ENCODE measurements around the gene CSNK1A1.

DNA sequence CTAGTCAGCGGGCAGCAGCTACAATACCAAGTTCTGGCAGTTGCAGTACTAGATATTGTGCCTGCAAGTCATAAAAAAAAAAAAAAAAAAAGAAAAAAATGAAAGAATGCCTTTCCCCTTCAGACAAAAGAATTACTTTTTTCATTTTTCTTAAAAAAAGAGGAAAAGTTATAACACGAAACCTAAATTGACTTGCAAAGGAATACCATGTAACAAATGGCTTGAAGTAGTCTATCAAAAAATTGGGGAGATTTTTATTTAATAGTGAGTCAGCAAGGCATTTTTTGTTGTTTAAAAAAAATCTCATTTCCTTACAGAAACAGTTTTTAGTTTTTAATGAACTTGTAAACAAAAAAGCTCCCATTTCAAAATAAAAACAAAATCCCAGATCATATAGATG, 55.6 kb downstream of the CSNK1A1 start:
- TF ChIP-seq, protein P1, sequence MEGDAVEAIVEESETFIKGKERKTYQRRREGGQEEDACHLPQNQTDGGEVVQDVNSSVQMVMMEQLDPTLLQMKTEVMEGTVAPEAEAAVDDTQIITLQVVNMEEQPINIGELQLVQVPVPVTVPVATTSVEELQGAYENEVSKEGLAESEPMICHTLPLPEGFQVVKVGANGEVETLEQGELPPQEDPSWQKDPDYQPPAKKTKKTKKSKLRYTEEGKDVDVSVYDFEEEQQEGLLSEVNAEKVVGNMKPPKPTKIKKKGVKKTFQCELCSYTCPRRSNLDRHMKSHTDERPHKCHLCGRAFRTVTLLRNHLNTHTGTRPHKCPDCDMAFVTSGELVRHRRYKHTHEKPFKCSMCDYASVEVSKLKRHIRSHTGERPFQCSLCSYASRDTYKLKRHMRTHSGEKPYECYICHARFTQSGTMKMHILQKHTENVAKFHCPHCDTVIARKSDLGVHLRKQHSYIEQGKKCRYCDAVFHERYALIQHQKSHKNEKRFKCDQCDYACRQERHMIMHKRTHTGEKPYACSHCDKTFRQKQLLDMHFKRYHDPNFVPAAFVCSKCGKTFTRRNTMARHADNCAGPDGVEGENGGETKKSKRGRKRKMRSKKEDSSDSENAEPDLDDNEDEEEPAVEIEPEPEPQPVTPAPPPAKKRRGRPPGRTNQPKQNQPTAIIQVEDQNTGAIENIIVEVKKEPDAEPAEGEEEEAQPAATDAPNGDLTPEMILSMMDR (IDR thresholded peaks at IDR 0.05) = no peak
- TF ChIP-seq ZFX (IDR thresholded peaks at IDR 0.05; ENCODE audit: borderline replicate concordance) = no peak

Data from 22Rv1 (cell line).